ENCODE measurements around the gene CALCB.
"Not testable (repeated sequence)": the region's sequence is repeated elsewhere in the genome, so short reads cannot be mapped to it uniquely, and the experiment has no call there.

Gene CALCB, protein sequence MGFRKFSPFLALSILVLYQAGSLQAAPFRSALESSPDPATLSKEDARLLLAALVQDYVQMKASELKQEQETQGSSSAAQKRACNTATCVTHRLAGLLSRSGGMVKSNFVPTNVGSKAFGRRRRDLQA

GRCh38 chr11:15073361-15074205 is at the start of gene CALCB:
Gene CALCB (plus strand): TSS chr11:15073593. CDS start chr11:15074719, 1,126 bp downstream.
- DNase-seq = peak in 1 of 3 donors; percentile 14

GRCh38 chr11:15027011-15027410 is 46.4 kb upstream of the CALCB start:
- DNase-seq = no peak

DNA sequence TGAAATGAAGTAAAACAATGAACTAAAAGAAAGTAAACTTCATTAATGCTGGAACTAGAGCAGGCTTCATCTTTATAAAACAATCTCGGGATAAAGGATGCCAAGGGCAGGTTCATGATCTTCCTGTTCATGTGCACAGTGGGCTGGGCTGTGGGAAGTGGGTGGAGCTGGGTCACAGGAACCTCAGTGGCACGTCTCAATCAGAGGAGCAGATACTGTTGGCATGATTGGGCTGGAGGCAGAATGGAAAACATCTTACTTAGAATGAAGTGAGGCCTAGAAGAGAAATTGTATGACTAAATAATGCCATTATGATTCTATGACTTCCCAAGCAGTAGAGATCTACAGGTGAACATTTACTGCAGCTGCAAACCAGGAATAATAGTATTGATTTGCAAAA is 45.4 kb upstream of the CALCB start:
- no peak for DNase-seq

GRCh38 chr11:15028379-15028778 is 45.0 kb upstream of the CALCB start:
- no peak for DNase-seq

DNA sequence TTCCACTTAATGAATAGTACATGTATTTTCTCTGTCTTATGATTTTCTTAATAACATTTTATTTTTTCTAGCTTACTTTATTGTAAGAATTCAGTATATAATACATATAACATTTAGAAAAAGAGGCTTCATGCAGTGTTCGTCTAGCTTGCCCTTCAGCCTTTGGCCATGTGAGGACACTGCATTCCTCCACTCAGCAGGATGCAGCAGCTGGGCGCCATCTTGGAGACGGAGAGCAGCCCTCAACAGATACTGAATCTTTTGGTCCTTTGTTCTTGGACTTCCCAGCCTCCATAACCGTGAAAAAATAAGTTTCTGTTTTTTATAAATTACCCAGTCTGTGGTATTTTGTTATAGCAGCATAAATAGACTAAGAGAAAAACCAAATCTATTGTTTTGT is 41.4 kb upstream of the CALCB start:
- not testable (repeated sequence) for DNase-seq

DNA sequence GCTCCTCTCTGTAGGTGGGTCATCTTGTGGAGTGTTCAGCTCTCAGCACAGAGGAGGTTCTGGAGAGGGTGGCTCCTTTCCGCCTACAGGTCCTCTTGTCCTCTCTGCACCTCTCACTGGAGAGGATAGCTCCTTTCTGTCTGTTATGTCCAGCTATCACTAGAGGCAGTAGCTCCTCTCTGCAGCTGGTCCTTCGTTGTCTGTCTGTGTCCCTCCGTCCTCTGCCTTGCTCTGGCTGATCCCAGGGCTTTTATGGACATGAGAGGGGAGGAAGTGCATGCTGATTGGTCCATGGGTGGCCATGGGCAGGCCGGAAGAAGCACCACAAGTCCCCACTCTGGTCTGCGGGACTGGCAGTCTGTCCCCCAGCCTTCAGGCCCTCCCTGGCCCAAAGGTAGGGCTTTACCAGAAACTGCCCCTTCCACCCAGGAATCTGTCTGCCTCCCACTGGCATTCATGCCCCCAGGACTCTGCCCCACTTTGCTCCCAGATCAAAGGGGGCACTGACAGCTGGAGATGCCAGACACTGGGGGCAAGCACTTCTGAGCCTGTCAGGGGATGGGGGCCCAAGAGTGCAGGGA is 38.6 kb upstream of the CALCB start:
- no peak for DNase-seq

DNA sequence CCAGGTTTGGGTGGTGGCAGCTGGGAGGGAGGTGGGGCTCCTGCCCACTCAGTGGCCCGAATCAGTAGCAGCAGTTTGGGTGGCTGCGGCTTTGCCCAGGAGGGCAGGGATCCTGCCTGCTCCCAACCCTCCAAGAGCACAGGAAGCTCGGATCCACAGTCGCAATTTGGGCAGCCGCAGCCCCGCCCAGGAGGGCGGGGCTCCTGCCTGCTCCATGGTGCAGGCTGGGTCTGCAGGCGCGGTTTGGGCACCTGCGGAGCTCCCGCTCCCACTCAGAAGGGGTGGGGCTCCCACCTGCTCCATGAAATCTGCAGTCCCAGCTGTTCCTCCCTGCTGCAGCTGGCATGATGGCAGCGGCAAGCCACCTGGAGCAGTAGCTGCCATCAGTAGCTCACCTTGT is 38.1 kb upstream of the CALCB start:
- no peak for DNase-seq

DNA sequence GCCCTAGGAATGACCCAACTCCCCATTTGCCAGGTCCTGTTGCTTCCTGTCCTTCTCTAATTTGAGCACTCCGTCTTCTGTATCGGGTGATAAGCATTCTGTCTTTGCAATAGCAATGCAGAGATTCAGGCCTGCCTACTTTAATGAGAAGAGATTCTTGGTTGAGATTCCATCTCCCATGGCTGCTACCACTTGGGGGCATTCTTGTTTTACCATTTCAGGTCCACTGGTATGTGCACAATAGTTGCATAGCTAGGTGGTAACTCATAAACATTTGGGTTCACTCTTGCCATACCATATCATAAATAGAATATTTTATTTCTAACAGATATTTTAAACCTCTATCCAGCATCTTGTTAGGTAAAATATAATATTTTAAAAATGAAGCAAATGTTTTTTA is 34.4 kb upstream of the CALCB start:
- peak; percentile 7 to 22 (median 16) for DNase-seq

DNA sequence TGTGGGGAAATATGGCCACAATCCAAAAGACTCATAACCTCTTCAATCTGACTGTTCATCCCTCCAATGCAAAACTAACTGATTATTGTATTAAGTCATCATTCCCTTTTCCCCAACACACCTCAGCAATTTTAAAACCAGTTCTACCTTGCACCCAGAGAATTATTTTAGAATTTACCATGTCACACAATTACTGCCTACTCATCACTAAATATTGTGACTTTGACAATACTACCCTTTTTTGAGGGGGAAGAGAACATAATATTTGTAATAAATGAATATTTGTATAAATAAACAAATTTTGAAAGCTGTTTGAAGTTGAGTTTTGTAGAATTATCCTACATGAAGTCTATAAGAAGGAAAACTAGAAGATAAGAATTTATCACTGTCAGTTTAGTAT is 28.2 kb upstream of the CALCB start:
- no peak for DNase-seq

- no peak for DNase-seq
Observed at GRCh38 chr11:15045891-15046290, 27.5 kb upstream of the CALCB start.

GRCh38 chr11:15046673-15047072 is 26.7 kb upstream of the CALCB start:
- DNase-seq = not testable (repeated sequence)

DNA sequence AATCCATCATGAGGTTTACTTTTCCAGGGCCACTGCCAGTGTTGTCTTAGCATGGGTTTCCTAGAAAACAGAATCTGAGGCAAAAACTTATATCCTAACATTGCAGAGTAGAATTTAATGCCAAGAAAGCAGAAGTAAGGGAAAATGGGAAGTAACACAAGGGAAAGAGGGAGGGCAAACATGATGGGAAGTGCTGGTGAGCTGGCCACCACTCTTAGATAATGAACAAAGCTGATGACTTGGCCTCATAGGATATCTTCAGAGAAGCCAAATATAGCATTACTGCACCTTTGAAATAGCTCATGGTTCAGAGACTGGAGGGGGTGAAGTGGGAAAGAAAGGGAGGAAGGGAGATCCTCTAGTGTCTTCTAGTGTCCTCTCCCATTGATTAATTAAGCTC is 24.8 kb upstream of the CALCB start:
- DNase-seq = peak; percentile 50 to 53 (median 52)

- DNase-seq = no peak
Observed at GRCh38 chr11:15053191-15053685, 20.2 kb upstream of the CALCB start.

GRCh38 chr11:15055620-15056356 is 17.6 kb upstream of the CALCB start:
- DNase-seq = no peak

DNA sequence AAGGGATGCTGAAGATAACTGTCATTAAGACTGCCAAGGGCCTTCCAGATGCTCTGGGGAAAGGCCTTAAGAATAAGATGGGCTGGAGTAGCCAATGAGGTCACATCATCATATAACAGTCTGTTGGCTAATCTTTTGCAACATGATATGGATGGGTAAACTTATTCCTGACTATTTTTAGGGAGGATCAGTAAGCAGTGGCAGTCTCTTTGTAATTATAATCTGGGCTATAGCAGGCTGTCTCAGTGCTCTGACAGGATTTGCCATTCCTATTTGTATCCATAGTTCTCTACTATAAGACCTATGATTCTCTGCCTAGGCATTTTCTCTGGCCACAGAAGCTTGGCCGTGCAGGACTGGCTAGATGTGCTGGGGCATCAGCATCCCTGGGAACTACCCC is 16.1 kb upstream of the CALCB start:
- DNase-seq = no peak

DNA sequence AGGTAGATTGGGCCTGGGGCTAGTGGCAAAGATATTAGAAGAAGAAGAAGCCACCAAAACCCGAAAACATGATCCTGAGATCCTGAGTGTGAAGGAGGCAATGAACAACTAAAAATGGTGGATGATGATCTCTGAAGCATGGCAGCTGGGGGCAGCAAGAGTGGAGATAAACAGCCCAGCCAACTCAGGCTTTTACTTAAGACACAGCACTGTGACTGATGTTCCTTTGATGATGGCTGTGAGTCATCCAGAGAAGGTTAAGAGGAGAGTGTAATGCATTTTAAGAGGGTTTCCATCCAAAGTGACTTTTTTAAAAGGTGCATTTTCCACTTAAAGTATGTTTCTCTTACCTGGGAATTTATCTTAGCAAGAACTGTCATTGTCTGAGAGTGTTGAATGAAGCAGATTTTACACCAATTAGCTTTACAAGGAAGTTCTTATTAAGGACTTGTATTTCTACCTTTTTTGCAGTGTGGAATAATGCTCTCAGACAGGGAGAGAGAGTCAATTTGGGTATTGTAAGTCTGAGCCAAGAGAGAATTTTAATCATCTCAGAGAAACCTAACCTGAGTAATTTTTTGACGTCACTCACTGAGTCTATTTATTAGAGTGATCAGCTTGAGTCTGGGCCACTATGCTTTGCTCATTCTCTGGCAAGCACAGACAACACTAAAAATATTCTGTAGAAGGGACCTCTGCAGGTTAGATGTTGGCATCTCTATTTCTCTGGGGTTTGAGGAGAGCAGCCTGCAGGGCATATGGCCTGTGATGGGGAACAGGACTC is 14.1 kb upstream of the CALCB start:
- no peak for DNase-seq

DNA sequence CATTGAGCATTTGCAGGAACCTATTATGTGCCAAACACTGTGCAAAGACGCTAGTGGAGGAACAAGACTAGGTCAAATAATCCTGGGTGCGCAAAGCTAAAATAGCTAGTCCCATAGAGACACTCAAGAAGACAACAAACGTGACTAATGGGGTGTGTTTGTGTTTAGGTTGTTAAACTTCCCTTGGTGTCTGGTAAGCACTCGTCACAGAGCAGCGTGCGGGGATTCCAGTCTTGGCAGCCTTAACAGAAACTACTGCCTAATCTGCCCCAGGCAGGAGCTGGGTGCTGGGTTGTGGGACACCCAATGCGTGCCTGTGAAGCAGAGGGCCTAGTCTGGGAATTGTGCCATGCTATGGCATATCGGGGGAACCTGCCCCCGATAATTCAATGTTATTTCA is 10.8 kb upstream of the CALCB start:
- DNase-seq = no peak

DNA sequence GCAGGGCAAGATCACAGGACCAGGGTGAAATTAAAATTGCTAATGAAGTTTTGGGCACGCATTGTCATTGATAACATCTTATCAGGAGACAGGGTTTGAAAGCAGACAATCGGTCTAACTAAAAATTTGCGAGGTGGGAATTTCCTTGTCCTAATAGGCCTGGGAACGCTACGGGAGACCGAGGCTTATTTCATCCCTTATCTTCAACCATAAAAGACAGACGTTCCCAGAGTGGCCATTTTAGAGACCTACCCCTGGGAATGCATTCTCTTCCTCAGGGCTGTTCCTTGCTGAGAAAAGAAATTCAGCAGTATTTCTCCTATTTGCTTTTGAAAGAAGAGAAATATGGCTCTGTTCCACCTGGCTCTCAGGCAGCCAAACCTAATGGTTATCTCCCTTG is 3.6 kb upstream of the CALCB start:
- not testable (repeated sequence) for DNase-seq

- DNase-seq = no peak
Observed at GRCh38 chr11:15071556-15072255, 1.7 kb upstream of the CALCB start.

DNA sequence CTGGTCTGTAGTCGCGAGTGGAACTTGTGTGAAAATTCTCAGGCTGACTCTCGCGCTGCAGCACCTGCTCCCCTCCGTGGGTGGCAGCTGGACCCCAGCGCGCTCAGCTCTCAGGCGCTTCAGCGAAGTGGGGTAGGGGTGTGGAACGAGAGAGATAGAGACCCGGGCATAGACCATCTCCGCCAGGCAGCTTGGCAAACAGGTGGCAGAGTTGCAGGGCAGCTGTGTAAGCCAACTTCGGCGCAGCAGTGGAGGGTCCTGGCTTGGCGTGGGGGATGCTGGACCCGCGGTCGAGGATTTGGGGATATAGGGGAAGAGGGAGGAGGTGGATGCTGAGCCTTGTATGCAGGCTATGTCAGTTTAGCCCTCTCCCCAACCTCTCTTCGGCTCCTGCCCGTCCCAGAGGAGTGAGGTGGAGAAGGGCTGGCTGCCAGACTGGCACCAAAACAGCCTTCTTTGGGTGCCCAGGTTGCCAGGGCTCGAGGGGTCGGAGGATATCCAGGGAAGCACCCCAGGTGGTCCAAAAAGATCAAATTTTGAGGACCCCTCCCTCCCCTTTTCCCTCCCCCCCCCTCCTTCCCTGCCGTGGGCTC is 746 bp upstream of the CALCB start:
- DNase-seq = no peak

All from suppressor macrophage treated with lipopolysaccharide for 1 hour (primary cell).